Activated T-cell treated with anti-CD3 and anti-CD28 coated beads for 48 hours (primary cell): ENCODE measurements around the gene PDE4B.

Source experiments
- DNase-seq: peaks from one replicate; pipeline ENCODE4 v3.0.0-alpha.2; 2020; ENCODE audit warnings: low read depth

PDE4B gene

GRCh38 chr1:66183400-66183799, 390.7 kb downstream of the PDE4B start:
- DNase-seq = no peak

- DNase-seq = no peak
Observed at GRCh38 chr1:66197120-66197519, 404.4 kb downstream of the PDE4B start.

- DNase-seq = no peak
Observed at GRCh38 chr1:66197785-66198184, 405.1 kb downstream of the PDE4B start.

- no peak for DNase-seq
Observed at GRCh38 chr1:66206563-66207144, 414.0 kb downstream of the PDE4B start.

GRCh38 chr1:66207484-66207883, 414.8 kb downstream of the PDE4B start:
- no peak for DNase-seq

GRCh38 chr1:66208632-66209031, 415.9 kb downstream of the PDE4B start:
- DNase-seq = no peak

GRCh38 chr1:66210635-66211244, 418.0 kb downstream of the PDE4B start:
- no peak for DNase-seq

GRCh38 chr1:66211521-66211920, 418.8 kb downstream of the PDE4B start:
- no peak for DNase-seq

GRCh38 chr1:66213491-66213890, 420.8 kb downstream of the PDE4B start:
- no peak for DNase-seq

- no peak for DNase-seq
Observed at GRCh38 chr1:66214901-66215300, 422.2 kb downstream of the PDE4B start.

GRCh38 chr1:66217021-66217420, 424.3 kb downstream of the PDE4B start:
- no peak for DNase-seq

GRCh38 chr1:66217561-66217960, 424.9 kb downstream of the PDE4B start:
- no peak for DNase-seq

GRCh38 chr1:66220477-66220876, 427.8 kb downstream of the PDE4B start:
- no peak for DNase-seq

- DNase-seq = no peak
Observed at GRCh38 chr1:66223681-66224080, 431.0 kb downstream of the PDE4B start.

GRCh38 chr1:66226985-66227384, 434.3 kb downstream of the PDE4B start:
- DNase-seq = no peak

GRCh38 chr1:66227966-66228365, 435.3 kb downstream of the PDE4B start:
- DNase-seq = no peak

- DNase-seq = no peak
Observed at GRCh38 chr1:66231217-66231616, 438.5 kb downstream of the PDE4B start.

- DNase-seq = no peak
Observed at GRCh38 chr1:66231681-66232463, 439.2 kb downstream of the PDE4B start.

- DNase-seq = no peak
Observed at GRCh38 chr1:66237042-66237441, 444.3 kb downstream of the PDE4B start.

- DNase-seq = no peak
Observed at GRCh38 chr1:66237722-66238479, 445.2 kb downstream of the PDE4B start.

- DNase-seq = no peak
Observed at GRCh38 chr1:66239834-66240233, 447.1 kb downstream of the PDE4B start.
